Uterus (tissue), 2 donors: Measurements from ENCODE around the gene PTHLH.

Experiments
- CTCF ChIP-seq, 4 experiments: fragments of 200-600 bp in 2 of 4; fragments of 450-650 bp in 2 of 4; sonication (generic) in 2 of 4; IDR thresholded peaks; one replicate each; pipeline ENCODE4 v1.5.1; 2016 to 2019; ENCODE audit warnings: antibody characterized with exemption in 4 of 4, mild to moderate bottlenecking in 2 of 4, moderate library complexity in 1 of 4
- POLR2A ChIP-seq, 2 donors: fragments of 450-650 bp; IDR thresholded peaks; one replicate each; pipeline ENCODE4 v1.6.1; 2016; ENCODE audit warnings: antibody characterized with exemption in 2 of 2, mild to moderate bottlenecking in 1 of 2, moderate library complexity in 1 of 2

- no peak for TF ChIP-seq CTCF (IDR thresholded peaks at IDR 0.05)
- TF ChIP-seq POLR2A (IDR thresholded peaks at IDR 0.05), result no peak
These were observed 22.9 kb upstream of the PTHLH start for GRCh38 chr12:27995406-27995805.
